Measurements from ENCODE around the gene SMG6. TPM values are rescaled to one million over a fixed set of nuclear protein-coding genes. Genes with fewer than 3 reads are reported as not detected.

Gene SMG6
- total and polyA plus RNA-seq, 2 experiments from 2014 or later: 16.8 to 63.1 TPM

- no peak overlapping the region for H2AFZ ChIP-seq
- WGBS, 2 experiments (ENCODE audit: low coverage in 1 of 2, low lambda C conversion rate in 2 of 2, missing lambda C conversion rate in 2 of 2): 75 to 83% methylated on average over 5 of the region's 5 CpGs
- H3K4me1 ChIP-seq (ENCODE audit: insufficient read depth): peaks cover 25% of the 10 kb centered on the region
- DNase-seq: no peak
- H3K9me2 ChIP-seq (ENCODE audit: insufficient read depth): no peaks in the 10 kb centered on the region
- no peaks in the 10 kb centered on the region for H3K27me3 ChIP-seq (replicated peaks; ENCODE audit: insufficient read depth)
- H3K36me3 ChIP-seq (ENCODE audit: low read depth): peaks cover 7% of the 10 kb centered on the region; the same call in 1 of the 2 replicates
- no peak for TF ChIP-seq EZH2phosphoT487 (IDR thresholded peaks at IDR 0.05; ENCODE audit: insufficient read depth, low read depth)
- TF ChIP-seq EZH2 (IDR thresholded peaks at IDR 0.05; ENCODE audit: insufficient read depth, poor library complexity, severe bottlenecking): no peak
- H3K4me3 ChIP-seq: peak overlapping the region; percentile 89
- peak overlapping the region; percentile 85 for H3K27ac ChIP-seq
- in situ Hi-C loops (cut with MboI): no loop called here
- H3K9ac ChIP-seq: peak overlapping the region; percentile 92
- peaks cover 30% of the 10 kb centered on the region for H3K79me2 ChIP-seq (ENCODE audit: insufficient read depth)
- no peaks in the 10 kb centered on the region for H4K20me1 ChIP-seq (ENCODE audit: insufficient read depth)
- H3K9me3 ChIP-seq (ENCODE audit: low read depth): no peaks in the 10 kb centered on the region
- peak overlapping the region; percentile 95 for H3K4me2 ChIP-seq (ENCODE audit: unreplicated experiment)
- peaks cover 34% of the 10 kb centered on the region for H3F3A ChIP-seq (ENCODE audit: insufficient read depth)
These were observed 260.7 kb downstream of the SMG6 start for GRCh38 chr17:2042933-2043332.

GRCh38 chr17:2042390-2042847, 261.2 kb downstream of the SMG6 start:
- in situ Hi-C loops (cut with MboI): no loop called here
- TF ChIP-seq EZH2phosphoT487 (IDR thresholded peaks at IDR 0.05; ENCODE audit: insufficient read depth, low read depth) (no peak), EZH2 (IDR thresholded peaks at IDR 0.05; ENCODE audit: insufficient read depth, poor library complexity, severe bottlenecking) (no peak)
- H3K27me3 ChIP-seq (replicated peaks; ENCODE audit: insufficient read depth): no peaks in the 10 kb centered on the region
- peaks cover 34% of the 10 kb centered on the region for H3F3A ChIP-seq (ENCODE audit: insufficient read depth)
- peak overlapping the region; percentile 89 for H3K4me3 ChIP-seq
- 12% methylated on average over 17 of the region's 17 CpGs for WGBS, 2 experiments (ENCODE audit: low coverage in 1 of 2, low lambda C conversion rate in 2 of 2, missing lambda C conversion rate in 2 of 2)
- DNase-seq: peak; percentile 77
- H2AFZ ChIP-seq: peak overlapping the region; percentile 69
- peak overlapping the region; percentile 95 for H3K4me2 ChIP-seq (ENCODE audit: unreplicated experiment)
- peaks cover 30% of the 10 kb centered on the region for H3K79me2 ChIP-seq (ENCODE audit: insufficient read depth)
- H4K20me1 ChIP-seq (ENCODE audit: insufficient read depth): no peaks in the 10 kb centered on the region
- no peaks in the 10 kb centered on the region for H3K9me3 ChIP-seq (ENCODE audit: low read depth)
- peak overlapping the region; percentile 92 for H3K9ac ChIP-seq
- H3K4me1 ChIP-seq (ENCODE audit: insufficient read depth): peaks cover 25% of the 10 kb centered on the region
- peaks cover 7% of the 10 kb centered on the region; the same call in 1 of the 2 replicates for H3K36me3 ChIP-seq (ENCODE audit: low read depth)
- H3K27ac ChIP-seq: peak overlapping the region; percentile 85
- H3K9me2 ChIP-seq (ENCODE audit: insufficient read depth): no peaks in the 10 kb centered on the region

GRCh38 chr17:2041561-2042389, 261.8 kb downstream of the SMG6 start, which contains the start of gene OVCA2:
TSS of gene OVCA2 (plus strand) at chr17:2042022. CDS start at chr17:2042048, 26 bp downstream.
- Histone ChIP-seq H3K9me2 (ENCODE audit: insufficient read depth) (no peaks in the 10 kb centered on the region), H3K36me3 (ENCODE audit: low read depth) (peaks cover 7% of the 10 kb centered on the region; the same call in 1 of the 2 replicates), H3K9me3 (ENCODE audit: low read depth) (no peaks in the 10 kb centered on the region), H4K20me1 (ENCODE audit: insufficient read depth) (no peaks in the 10 kb centered on the region), H3K79me2 (ENCODE audit: insufficient read depth) (peaks cover 30% of the 10 kb centered on the region), H3K4me1 (ENCODE audit: insufficient read depth) (peaks cover 25% of the 10 kb centered on the region), H2AFZ (peak within 1 kb of the TSS; percentile 69), H3K27ac (peak within 1 kb of the TSS; percentile 85), H3K4me3 (peak within 1 kb of the TSS; percentile 89), H3F3A (ENCODE audit: insufficient read depth) (peaks cover 34% of the 10 kb centered on the region), H3K9ac (peak within 1 kb of the TSS; percentile 92), H3K27me3 (replicated peaks; ENCODE audit: insufficient read depth) (no peaks in the 10 kb centered on the region), H3K4me2 (ENCODE audit: unreplicated experiment) (peak within 1 kb of the TSS; percentile 95)
- DNase-seq: peak; percentile 99
- in situ Hi-C loops (cut with MboI): no loop called here
- no peak for TF ChIP-seq EZH2 (IDR thresholded peaks at IDR 0.05; ENCODE audit: insufficient read depth, poor library complexity, severe bottlenecking)
- TF ChIP-seq EZH2phosphoT487 (IDR thresholded peaks at IDR 0.05; ENCODE audit: insufficient read depth, low read depth): no peak
- WGBS, 2 experiments (ENCODE audit: low coverage in 1 of 2, low lambda C conversion rate in 2 of 2, missing lambda C conversion rate in 2 of 2): 1 to 2% methylated on average over 64 to 65 of the region's 93 CpGs

GRCh38 chr17:2040942-2041560, 262.5 kb downstream of the SMG6 start:
- Histone ChIP-seq H3K27me3 (replicated peaks; ENCODE audit: insufficient read depth) (no peaks in the 10 kb centered on the region), H3K36me3 (ENCODE audit: low read depth) (peaks cover 12% of the 10 kb centered on the region; the same call in 1 of the 2 replicates), H3K4me1 (ENCODE audit: insufficient read depth) (peaks cover 25% of the 10 kb centered on the region), H3K27ac (peak overlapping the region; percentile 85), H3K4me2 (ENCODE audit: unreplicated experiment) (peak overlapping the region; percentile 95), H4K20me1 (ENCODE audit: insufficient read depth) (no peaks in the 10 kb centered on the region), H2AFZ (peak overlapping the region; percentile 69; the same call in 1 of the 2 replicates), H3K9me2 (ENCODE audit: insufficient read depth) (no peaks in the 10 kb centered on the region), H3K79me2 (ENCODE audit: insufficient read depth) (peaks cover 30% of the 10 kb centered on the region), H3K9ac (peak overlapping the region; percentile 92), H3K4me3 (peak overlapping the region; percentile 89), H3F3A (ENCODE audit: insufficient read depth) (peaks cover 34% of the 10 kb centered on the region), H3K9me3 (ENCODE audit: low read depth) (no peaks in the 10 kb centered on the region)
- TF ChIP-seq EZH2phosphoT487 (IDR thresholded peaks at IDR 0.05; ENCODE audit: insufficient read depth, low read depth): no peak
- TF ChIP-seq EZH2 (IDR thresholded peaks at IDR 0.05; ENCODE audit: insufficient read depth, poor library complexity, severe bottlenecking): no peak
- WGBS, 2 experiments (ENCODE audit: low coverage in 1 of 2, low lambda C conversion rate in 2 of 2, missing lambda C conversion rate in 2 of 2): 44 to 47% methylated on average over 15 to 16 of the region's 16 CpGs
- in situ Hi-C loops (cut with MboI): no loop called here
- DNase-seq: no peak
